GM12878 (cell line): ENCODE measurements around the gene P2RX1.

ENCODE experiments used
- EZH2 ChIP-seq: IDR thresholded peaks from 2 replicates; pipeline ENCODE4 v1.6.1; 2012; ENCODE audit warnings: low read depth, mild to moderate bottlenecking, control low read depth, inconsistent platforms, low read length, borderline replicate concordance; ENCODE audit not compliant: control insufficient read depth
- NR2C2 ChIP-seq: IDR thresholded peaks from 2 replicates; pipeline ENCODE4 v1.6.1; 2011; ENCODE audit warnings: borderline replicate concordance, low read depth; ENCODE audit not compliant: control insufficient read depth, insufficient read length
- NR2F1 ChIP-seq: fragments of 450-650 bp; conservative IDR thresholded peaks from 2 replicates; pipeline ENCODE4 v1.6.1; 2017; ENCODE audit warnings: mild to moderate bottlenecking
- POLR2A ChIP-seq: IDR thresholded peaks from 2 replicates; pipeline ENCODE4 v1.6.1; 2011; ENCODE audit warnings: low read depth, mild to moderate bottlenecking, low read length
- POLR2AphosphoS5 ChIP-seq: IDR thresholded peaks from 2 replicates; pipeline ENCODE4 v1.6.1; 2011; ENCODE audit warnings: mild to moderate bottlenecking, low read length, inconsistent platforms
- RFX5 ChIP-seq: IDR thresholded peaks from 2 replicates; pipeline ENCODE4 v1.6.1; 2011; ENCODE audit warnings: low read depth, low read length, improper control_type of control experiment

GRCh38 chr17:3890878-3891219, 25.4 kb downstream of the P2RX1 start:
- no peak for TF ChIP-seq POLR2AphosphoS5
- TF ChIP-seq POLR2A = no peak
- no peak for TF ChIP-seq NR2C2
- no peak for TF ChIP-seq NR2F1
- TF ChIP-seq EZH2 = no peak
- no peak for TF ChIP-seq RFX5
